ENCODE data around the gene ARID4A.
A peak's percentile ranks its signal among the peaks of the same experiment; 100 is the strongest.
"Not testable (repeated sequence)": the region's sequence is repeated elsewhere in the genome, so short reads cannot be mapped to it uniquely, and the experiment has no call there.

ARID4A gene

GRCh38 chr14:58298477-58299400 is at the start of gene ARID4A:
ARID4A (plus strand) TSS chr14:58298555; CDS start chr14:58299855, 1,300 bp downstream.
- DNase-seq, result peak; percentile 75

- no peak for DNase-seq
Observed at GRCh38 chr14:58249611-58250010, 48.7 kb upstream of the ARID4A start.

- DNase-seq, result no peak
Observed at GRCh38 chr14:58258156-58258555, 40.2 kb upstream of the ARID4A start.

- DNase-seq, result not testable (repeated sequence)
Observed at GRCh38 chr14:58262005-58262404, 36.4 kb upstream of the ARID4A start.

- no peak for DNase-seq
Observed at GRCh38 chr14:58265401-58265800, 33.0 kb upstream of the ARID4A start.

- no peak for DNase-seq
Observed at GRCh38 chr14:58270628-58271027, 27.7 kb upstream of the ARID4A start.

GRCh38 chr14:58272588-58273372 is 25.6 kb upstream of the ARID4A start:
- DNase-seq, result no peak

- no peak for DNase-seq
Observed at GRCh38 chr14:58274881-58275280, 23.5 kb upstream of the ARID4A start.

- DNase-seq, result no peak
Observed at GRCh38 chr14:58275527-58276190, 22.7 kb upstream of the ARID4A start.

GRCh38 chr14:58276208-58276607 is 22.1 kb upstream of the ARID4A start:
- DNase-seq, result no peak

- no peak for DNase-seq
Observed at GRCh38 chr14:58278177-58278576, 20.2 kb upstream of the ARID4A start.

GRCh38 chr14:58280954-58281787 is 17.2 kb upstream of the ARID4A start:
- peak; percentile 46 for DNase-seq

GRCh38 chr14:58281969-58282368 is 16.4 kb upstream of the ARID4A start:
- DNase-seq, result no peak

- DNase-seq, result no peak
Observed at GRCh38 chr14:58282925-58283593, 15.3 kb upstream of the ARID4A start.

GRCh38 chr14:58283730-58284129 is 14.6 kb upstream of the ARID4A start:
- no peak for DNase-seq

- DNase-seq, result no peak
Observed at GRCh38 chr14:58285132-58285531, 13.2 kb upstream of the ARID4A start.

- no peak for DNase-seq
Observed at GRCh38 chr14:58287607-58288042, 10.7 kb upstream of the ARID4A start.

- no peak for DNase-seq
Observed at GRCh38 chr14:58288106-58288792, 10.1 kb upstream of the ARID4A start.

GRCh38 chr14:58291646-58292045 is 6.7 kb upstream of the ARID4A start:
- DNase-seq, result no peak

GRCh38 chr14:58292187-58292586 is 6.2 kb upstream of the ARID4A start:
- no peak for DNase-seq

- DNase-seq, result no peak
Observed at GRCh38 chr14:58294201-58294600, 4.2 kb upstream of the ARID4A start.
